ENCODE results near the gene AKR1C2.

DNA sequence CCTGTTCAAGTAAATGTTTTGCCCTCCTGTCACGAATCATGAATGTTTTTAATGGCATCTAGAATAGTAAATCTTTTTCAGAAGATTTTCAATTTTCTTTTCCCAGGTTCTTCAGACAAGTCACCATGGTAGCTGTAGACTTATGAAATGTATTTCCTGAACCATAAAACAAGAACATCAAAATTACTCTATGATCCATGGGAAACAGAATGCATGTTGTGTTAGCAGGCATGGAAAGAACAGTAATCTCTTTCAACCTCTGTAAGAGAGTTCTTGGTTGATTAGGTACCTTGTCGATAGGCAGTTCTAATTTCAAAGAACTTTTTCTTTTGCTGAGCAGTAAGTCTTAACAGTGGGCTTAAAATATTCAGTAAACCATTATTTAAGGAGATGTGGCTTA lies 22.9 kb downstream of the AKR1C2 start:
- TF ChIP-seq, protein P1, sequence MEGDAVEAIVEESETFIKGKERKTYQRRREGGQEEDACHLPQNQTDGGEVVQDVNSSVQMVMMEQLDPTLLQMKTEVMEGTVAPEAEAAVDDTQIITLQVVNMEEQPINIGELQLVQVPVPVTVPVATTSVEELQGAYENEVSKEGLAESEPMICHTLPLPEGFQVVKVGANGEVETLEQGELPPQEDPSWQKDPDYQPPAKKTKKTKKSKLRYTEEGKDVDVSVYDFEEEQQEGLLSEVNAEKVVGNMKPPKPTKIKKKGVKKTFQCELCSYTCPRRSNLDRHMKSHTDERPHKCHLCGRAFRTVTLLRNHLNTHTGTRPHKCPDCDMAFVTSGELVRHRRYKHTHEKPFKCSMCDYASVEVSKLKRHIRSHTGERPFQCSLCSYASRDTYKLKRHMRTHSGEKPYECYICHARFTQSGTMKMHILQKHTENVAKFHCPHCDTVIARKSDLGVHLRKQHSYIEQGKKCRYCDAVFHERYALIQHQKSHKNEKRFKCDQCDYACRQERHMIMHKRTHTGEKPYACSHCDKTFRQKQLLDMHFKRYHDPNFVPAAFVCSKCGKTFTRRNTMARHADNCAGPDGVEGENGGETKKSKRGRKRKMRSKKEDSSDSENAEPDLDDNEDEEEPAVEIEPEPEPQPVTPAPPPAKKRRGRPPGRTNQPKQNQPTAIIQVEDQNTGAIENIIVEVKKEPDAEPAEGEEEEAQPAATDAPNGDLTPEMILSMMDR (IDR thresholded peaks at IDR 0.05): no peak
- no peak for TF ChIP-seq POLR2A (IDR thresholded peaks at IDR 0.05)

Data from heart left ventricle (tissue), 13 donors.